ENCODE measurements around the gene IFITM1. TPM values are rescaled to one million over a fixed set of nuclear protein-coding genes. Genes with fewer than 3 reads are reported as not detected.

The IFITM1 gene
- polyA plus RNA-seq, 1 donor from 2014 or later = 0.35 TPM

DNA sequence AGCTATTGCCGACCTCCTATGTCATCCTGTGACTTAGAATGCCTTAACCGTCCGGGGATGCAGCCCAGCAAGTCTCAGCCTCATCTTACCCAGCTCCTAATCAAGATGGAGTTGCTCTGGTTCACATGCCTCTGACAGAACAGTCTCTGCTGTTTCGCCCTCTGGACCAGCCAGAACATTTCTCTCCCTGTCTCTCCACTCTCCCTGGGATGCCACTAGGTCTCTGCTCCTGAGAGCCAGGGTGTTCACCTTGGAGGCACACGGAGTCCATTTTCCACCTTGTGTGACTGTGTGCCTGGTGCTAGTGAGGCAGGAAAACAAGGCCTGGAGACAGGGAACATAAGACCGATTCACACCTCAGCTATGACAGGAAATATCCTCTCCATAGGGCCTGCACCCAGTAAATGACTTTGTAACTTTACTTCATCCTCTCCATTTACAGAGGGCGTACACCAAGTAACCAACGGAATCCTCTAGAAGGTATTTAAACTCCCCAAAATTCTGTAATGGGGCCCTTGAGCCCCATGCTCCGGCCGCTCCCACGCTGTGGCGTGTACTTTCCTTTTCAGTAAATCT lies 38.7 kb downstream of the IFITM1 start:
- Histone ChIP-seq H3K27ac (ENCODE audit: low read length) (no peak overlapping the region), H2AFZ (ENCODE audit: low read depth, low read length) (no peak overlapping the region), H3K27me3 (ENCODE audit: insufficient read depth, low read depth, low read length) (no peaks in the 10 kb centered on the region), H3K4me2 (ENCODE audit: low read length) (no peak overlapping the region), H3F3A (ENCODE audit: insufficient read depth, low read length, poor library complexity, severe bottlenecking) (no peaks in the 10 kb centered on the region), H3K36me3 (ENCODE audit: insufficient read depth, low read length) (no peaks in the 10 kb centered on the region), H3K9ac (ENCODE audit: low read length) (no peak overlapping the region), H3K79me2 (replicated peaks; ENCODE audit: insufficient read depth, low read length) (no peaks in the 10 kb centered on the region), H3K9me3 (ENCODE audit: low read length) (no peaks in the 10 kb centered on the region), H3K9me2 (ENCODE audit: insufficient read depth, low read length) (no peaks in the 10 kb centered on the region), H4K20me1 (ENCODE audit: insufficient read depth) (no peaks in the 10 kb centered on the region), H3K4me3 (ENCODE audit: low read length) (no peak overlapping the region)
- no peak for TF ChIP-seq EZH2 (IDR thresholded peaks at IDR 0.05; ENCODE audit: borderline replicate concordance, insufficient read depth, low read length, poor library complexity, severe bottlenecking)
- no peak for TF ChIP-seq TAF1 (IDR thresholded peaks at IDR 0.05; ENCODE audit: low read depth)
- TF ChIP-seq SMC3 (conservative IDR thresholded peaks at IDR 0.05; ENCODE audit: poor library complexity) = no peak
- no peak for TF ChIP-seq POLR2AphosphoS5 (IDR thresholded peaks at IDR 0.05)
- TF ChIP-seq MXI1 (conservative IDR thresholded peaks at IDR 0.05; ENCODE audit: poor library complexity, severe bottlenecking) = no peak
- TF ChIP-seq, protein P1, sequence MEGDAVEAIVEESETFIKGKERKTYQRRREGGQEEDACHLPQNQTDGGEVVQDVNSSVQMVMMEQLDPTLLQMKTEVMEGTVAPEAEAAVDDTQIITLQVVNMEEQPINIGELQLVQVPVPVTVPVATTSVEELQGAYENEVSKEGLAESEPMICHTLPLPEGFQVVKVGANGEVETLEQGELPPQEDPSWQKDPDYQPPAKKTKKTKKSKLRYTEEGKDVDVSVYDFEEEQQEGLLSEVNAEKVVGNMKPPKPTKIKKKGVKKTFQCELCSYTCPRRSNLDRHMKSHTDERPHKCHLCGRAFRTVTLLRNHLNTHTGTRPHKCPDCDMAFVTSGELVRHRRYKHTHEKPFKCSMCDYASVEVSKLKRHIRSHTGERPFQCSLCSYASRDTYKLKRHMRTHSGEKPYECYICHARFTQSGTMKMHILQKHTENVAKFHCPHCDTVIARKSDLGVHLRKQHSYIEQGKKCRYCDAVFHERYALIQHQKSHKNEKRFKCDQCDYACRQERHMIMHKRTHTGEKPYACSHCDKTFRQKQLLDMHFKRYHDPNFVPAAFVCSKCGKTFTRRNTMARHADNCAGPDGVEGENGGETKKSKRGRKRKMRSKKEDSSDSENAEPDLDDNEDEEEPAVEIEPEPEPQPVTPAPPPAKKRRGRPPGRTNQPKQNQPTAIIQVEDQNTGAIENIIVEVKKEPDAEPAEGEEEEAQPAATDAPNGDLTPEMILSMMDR (IDR thresholded peaks at IDR 0.05; ENCODE audit: poor library complexity, severe bottlenecking) = no peak
- TF ChIP-seq RAD21 (conservative IDR thresholded peaks at IDR 0.05) = no peak
- TF ChIP-seq, protein P2, sequence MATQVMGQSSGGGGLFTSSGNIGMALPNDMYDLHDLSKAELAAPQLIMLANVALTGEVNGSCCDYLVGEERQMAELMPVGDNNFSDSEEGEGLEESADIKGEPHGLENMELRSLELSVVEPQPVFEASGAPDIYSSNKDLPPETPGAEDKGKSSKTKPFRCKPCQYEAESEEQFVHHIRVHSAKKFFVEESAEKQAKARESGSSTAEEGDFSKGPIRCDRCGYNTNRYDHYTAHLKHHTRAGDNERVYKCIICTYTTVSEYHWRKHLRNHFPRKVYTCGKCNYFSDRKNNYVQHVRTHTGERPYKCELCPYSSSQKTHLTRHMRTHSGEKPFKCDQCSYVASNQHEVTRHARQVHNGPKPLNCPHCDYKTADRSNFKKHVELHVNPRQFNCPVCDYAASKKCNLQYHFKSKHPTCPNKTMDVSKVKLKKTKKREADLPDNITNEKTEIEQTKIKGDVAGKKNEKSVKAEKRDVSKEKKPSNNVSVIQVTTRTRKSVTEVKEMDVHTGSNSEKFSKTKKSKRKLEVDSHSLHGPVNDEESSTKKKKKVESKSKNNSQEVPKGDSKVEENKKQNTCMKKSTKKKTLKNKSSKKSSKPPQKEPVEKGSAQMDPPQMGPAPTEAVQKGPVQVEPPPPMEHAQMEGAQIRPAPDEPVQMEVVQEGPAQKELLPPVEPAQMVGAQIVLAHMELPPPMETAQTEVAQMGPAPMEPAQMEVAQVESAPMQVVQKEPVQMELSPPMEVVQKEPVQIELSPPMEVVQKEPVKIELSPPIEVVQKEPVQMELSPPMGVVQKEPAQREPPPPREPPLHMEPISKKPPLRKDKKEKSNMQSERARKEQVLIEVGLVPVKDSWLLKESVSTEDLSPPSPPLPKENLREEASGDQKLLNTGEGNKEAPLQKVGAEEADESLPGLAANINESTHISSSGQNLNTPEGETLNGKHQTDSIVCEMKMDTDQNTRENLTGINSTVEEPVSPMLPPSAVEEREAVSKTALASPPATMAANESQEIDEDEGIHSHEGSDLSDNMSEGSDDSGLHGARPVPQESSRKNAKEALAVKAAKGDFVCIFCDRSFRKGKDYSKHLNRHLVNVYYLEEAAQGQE (IDR thresholded peaks at IDR 0.05; ENCODE audit: borderline replicate concordance) = no peak
- no peak for TF ChIP-seq EP300 (conservative IDR thresholded peaks at IDR 0.05; ENCODE audit: poor library complexity, severe bottlenecking)

DNA sequence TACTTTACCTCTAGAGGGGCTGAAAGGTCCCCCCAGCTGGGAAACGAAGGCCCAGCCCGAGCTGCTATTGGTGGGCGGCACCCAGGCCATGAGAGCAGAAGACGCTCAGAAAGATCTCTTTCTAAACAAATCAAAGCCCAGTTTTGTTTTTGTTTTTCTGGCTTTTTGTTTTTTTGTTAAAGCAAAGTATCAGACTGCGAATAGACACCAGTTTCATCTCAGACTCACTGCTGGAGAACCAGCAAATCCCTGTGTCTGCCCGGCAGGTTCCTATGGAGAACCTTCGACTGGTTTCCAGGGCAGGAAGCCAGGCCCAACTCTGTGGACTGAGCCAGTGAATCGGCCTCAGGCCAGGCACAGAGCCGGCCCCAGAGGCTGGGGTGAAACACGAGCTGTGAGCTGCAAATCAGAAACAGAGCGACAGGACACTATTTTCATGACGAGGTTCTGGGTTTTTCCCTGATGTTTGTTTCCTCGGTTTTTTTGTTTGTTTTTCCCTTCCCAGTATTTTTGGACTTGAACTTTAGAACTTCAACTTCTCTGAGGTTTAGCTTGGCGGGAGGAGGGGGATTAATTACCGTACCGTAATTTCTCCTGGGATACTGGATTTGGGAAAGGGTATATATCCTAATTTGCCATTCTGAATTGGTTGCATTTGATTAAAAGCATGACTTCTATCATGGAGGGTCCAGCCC lies 39.5 kb downstream of the IFITM1 start:
- no peaks in the 10 kb centered on the region for H3K9me3 ChIP-seq (ENCODE audit: low read length)
- H3F3A ChIP-seq (ENCODE audit: insufficient read depth, low read length, poor library complexity, severe bottlenecking) = no peaks in the 10 kb centered on the region
- H3K4me2 ChIP-seq (ENCODE audit: low read length) = no peak overlapping the region
- TF ChIP-seq POLR2AphosphoS5 (IDR thresholded peaks at IDR 0.05) (no peak), RAD21 (conservative IDR thresholded peaks at IDR 0.05) (no peak), EZH2 (IDR thresholded peaks at IDR 0.05; ENCODE audit: borderline replicate concordance, insufficient read depth, low read length, poor library complexity, severe bottlenecking) (no peak), EP300 (conservative IDR thresholded peaks at IDR 0.05; ENCODE audit: poor library complexity, severe bottlenecking) (no peak), SMC3 (conservative IDR thresholded peaks at IDR 0.05; ENCODE audit: poor library complexity) (no peak)
- no peaks in the 10 kb centered on the region for H4K20me1 ChIP-seq (ENCODE audit: insufficient read depth)
- H3K4me3 ChIP-seq (ENCODE audit: low read length) = no peak overlapping the region
- no peak overlapping the region for H3K9ac ChIP-seq (ENCODE audit: low read length)
- no peaks in the 10 kb centered on the region for H3K36me3 ChIP-seq (ENCODE audit: insufficient read depth, low read length)
- H3K27ac ChIP-seq (ENCODE audit: low read length) = no peak overlapping the region
- no peaks in the 10 kb centered on the region for H3K79me2 ChIP-seq (replicated peaks; ENCODE audit: insufficient read depth, low read length)
- H2AFZ ChIP-seq (ENCODE audit: low read depth, low read length) = no peak overlapping the region
- no peaks in the 10 kb centered on the region for H3K27me3 ChIP-seq (ENCODE audit: insufficient read depth, low read depth, low read length)
- no peaks in the 10 kb centered on the region for H3K9me2 ChIP-seq (ENCODE audit: insufficient read depth, low read length)

Data from neural cell (in vitro differentiated cells).